ENCODE results near the gene ANKS1A.

The ANKS1A gene

GRCh38 chr6:35139470-35139869 lies 250.4 kb downstream of the ANKS1A start:
- Histone ChIP-seq H3K4me3 (ENCODE audit: low read length) (no peak overlapping the region), H3K9ac (ENCODE audit: low read depth, low read length) (no peak overlapping the region), H3K27me3 (ENCODE audit: insufficient read depth, low read length) (no peaks in the 10 kb centered on the region), H3K9me3 (ENCODE audit: insufficient read depth, low read depth, low read length) (no peaks in the 10 kb centered on the region), H3K4me1 (ENCODE audit: insufficient read depth, low read length) (no peaks in the 10 kb centered on the region), H3K36me3 (ENCODE audit: insufficient read depth, low read length) (no peaks in the 10 kb centered on the region), H3K27ac (ENCODE audit: low read depth, low read length) (no peak overlapping the region)
- 96% methylated on average over 2 of the region's 2 CpGs for WGBS

- no peaks in the 10 kb centered on the region for H3K9me3 ChIP-seq (ENCODE audit: insufficient read depth, low read depth, low read length)
- H3K27me3 ChIP-seq (ENCODE audit: insufficient read depth, low read length), result no peaks in the 10 kb centered on the region
- no peak overlapping the region for H3K27ac ChIP-seq (ENCODE audit: low read depth, low read length)
- 42% methylated on average over 17 of the region's 17 CpGs for WGBS
- H3K9ac ChIP-seq (ENCODE audit: low read depth, low read length), result no peak overlapping the region
- H3K4me1 ChIP-seq (ENCODE audit: insufficient read depth, low read length), result no peaks in the 10 kb centered on the region
- no peak overlapping the region for H3K4me3 ChIP-seq (ENCODE audit: low read length)
- no peaks in the 10 kb centered on the region for H3K36me3 ChIP-seq (ENCODE audit: insufficient read depth, low read length)
Observed at GRCh38 chr6:35139924-35140638, 251.0 kb downstream of the ANKS1A start.

- Histone ChIP-seq H3K36me3 (ENCODE audit: insufficient read depth, low read length) (no peaks in the 10 kb centered on the region), H3K27ac (ENCODE audit: low read depth, low read length) (no peak overlapping the region), H3K9ac (ENCODE audit: low read depth, low read length) (no peak overlapping the region), H3K9me3 (ENCODE audit: insufficient read depth, low read depth, low read length) (no peaks in the 10 kb centered on the region), H3K27me3 (ENCODE audit: insufficient read depth, low read length) (no peaks in the 10 kb centered on the region), H3K4me3 (ENCODE audit: low read length) (no peak overlapping the region), H3K4me1 (ENCODE audit: insufficient read depth, low read length) (no peaks in the 10 kb centered on the region)
- 90% methylated on average over 15 of the region's 15 CpGs for WGBS
Observed at GRCh38 chr6:35140639-35141006, 251.6 kb downstream of the ANKS1A start.
